ENCODE results near the gene PTPRM.

PTPRM gene

DNA sequence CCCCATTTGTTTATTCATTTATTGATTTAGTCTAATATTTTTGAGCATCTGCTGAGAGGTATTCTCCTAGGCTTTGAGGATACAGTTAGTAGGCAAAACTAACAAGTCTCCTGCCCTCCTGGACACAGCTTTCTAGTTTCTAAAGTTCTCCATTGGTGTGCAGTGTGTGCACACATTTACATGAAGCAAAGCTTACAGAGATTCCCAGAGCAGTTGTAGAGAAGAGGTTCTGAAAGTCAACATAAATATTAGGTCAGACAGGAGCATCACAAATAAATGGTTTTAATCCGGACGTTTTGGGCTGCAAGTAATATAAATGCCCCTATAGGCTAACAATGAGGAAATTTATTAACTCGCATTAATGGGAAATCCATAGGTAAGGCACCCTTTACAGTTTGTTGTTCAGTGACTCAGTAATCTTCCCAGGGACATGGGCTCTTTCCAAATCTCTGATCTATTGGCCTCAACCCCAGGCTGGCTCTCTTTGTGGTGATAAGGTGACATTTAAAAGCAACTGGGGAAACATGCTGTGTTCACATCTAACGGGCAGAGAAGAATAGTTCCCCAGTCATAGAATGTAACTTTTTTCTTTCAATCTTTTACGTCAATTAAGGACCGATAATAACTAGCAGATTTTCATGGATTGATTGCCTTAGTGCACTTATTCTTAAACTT lies 407.2 kb downstream of the PTPRM start:
- FAIRE-seq = no peak
- no peak for DNase-seq (ENCODE audit: insufficient read length, low spot score)
- TF ChIP-seq POLR2A (IDR thresholded peaks at IDR 0.05; ENCODE audit: low read depth, low read length) = no peak

DNA sequence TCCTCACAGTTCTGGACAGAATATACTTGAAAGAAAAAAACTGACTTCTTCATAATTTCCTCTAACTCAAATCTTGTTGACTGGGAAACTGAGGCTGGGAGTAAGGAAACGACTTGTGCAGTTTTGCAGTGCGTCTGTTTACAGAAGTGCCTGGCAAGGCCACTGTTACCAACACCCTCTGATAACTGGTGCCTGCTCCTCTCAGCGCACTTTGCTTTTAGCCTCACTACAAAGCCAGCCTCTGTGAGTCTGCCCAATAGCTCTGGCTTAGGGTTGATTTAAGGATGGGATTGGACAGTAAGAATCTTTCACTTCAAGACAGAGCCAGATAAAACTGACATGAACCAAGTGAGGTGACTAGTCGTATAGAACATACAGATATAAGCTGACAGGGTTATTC lies 410.8 kb downstream of the PTPRM start:
- no peak for DNase-seq (ENCODE audit: insufficient read length, low spot score)
- TF ChIP-seq POLR2A (IDR thresholded peaks at IDR 0.05; ENCODE audit: low read depth, low read length) = no peak
- no peak for FAIRE-seq

DNA sequence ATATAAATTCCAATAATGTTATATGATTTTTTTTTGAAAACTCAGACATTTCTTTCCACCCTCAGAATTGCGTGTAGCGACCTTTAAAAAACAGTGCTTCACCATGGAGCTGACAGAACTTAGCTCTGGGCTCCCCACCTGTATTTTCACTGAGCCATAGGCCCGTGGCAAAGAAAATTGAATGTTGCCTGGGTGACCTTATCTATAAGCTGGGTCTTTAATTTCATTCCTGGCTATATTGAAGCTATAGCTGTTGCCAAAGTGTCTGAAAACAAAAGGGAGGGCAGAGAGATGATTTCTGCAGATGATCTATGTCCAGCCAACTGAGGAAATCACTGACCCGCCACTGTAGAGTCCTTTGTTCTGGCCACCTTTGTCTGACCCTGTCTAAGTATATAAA lies 411.7 kb downstream of the PTPRM start:
- TF ChIP-seq POLR2A (IDR thresholded peaks at IDR 0.05; ENCODE audit: low read depth, low read length) = no peak
- FAIRE-seq (no peak), DNase-seq (ENCODE audit: insufficient read length, low spot score) (no peak)

DNA sequence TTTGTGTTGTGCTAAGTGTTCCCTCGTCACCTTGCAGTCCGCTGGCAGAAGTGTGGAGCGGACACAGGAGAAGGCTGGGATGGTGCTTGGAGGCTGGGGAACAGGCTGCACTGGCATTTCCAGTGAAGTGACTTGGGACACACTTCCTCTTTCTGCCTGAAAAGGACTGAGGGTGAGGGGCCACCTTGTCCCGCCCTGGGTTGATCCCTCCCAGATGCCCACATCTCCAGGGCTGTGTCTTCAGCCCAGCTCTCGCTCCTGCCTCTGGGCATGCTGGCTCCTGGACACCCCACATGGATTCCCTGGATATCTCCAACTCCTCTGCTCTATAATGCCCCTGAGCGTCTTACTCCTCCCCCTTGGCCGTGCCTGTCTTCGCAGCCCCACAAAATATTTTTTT lies 412.6 kb downstream of the PTPRM start:
- FAIRE-seq (no peak), DNase-seq (ENCODE audit: insufficient read length, low spot score) (no peak)
- no peak for TF ChIP-seq POLR2A (IDR thresholded peaks at IDR 0.05; ENCODE audit: low read depth, low read length)

DNA sequence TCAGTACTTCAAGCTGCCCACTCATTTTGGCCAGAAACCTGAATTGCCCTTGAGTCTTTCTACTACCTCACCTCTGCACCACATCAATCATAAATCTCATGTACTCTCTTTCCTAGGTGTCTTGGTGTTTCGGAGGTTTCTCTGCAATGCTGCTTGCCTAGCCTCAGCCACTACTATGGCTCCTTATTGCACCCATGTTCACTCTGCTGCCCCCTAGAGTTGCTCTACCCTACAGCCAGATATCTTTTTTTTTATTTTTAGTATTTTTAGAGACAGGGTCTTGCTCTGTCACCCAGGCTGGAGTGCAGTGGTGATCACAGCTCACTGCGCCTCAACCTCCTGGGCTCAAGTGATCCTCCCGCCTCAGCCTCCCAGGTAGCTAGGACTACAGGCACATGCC lies 413.0 kb downstream of the PTPRM start:
- DNase-seq (ENCODE audit: insufficient read length, low spot score) (no peak), FAIRE-seq (no peak)
- TF ChIP-seq POLR2A (IDR thresholded peaks at IDR 0.05; ENCODE audit: low read depth, low read length) = no peak

DNA sequence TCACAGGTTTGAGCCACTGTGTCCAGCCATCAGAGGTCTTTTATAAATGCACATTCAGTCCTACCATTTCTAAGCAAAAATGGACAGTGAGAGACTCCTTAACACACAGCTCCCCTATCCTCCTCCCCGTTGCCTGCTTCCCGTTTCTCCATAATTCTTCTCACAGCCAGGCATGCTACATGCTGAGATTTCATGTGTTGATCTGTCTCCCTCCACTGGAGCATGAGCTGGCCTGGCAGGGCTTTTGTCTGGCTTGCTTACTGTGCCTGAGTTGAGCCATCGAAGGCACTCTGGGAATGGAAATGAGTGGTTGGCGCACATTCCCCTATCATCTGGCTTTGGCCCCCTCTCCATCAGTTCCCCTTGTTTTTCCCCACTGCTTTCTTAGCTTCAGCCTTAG lies 413.5 kb downstream of the PTPRM start:
- DNase-seq (ENCODE audit: insufficient read length, low spot score) = no peak
- no peak for FAIRE-seq
- TF ChIP-seq POLR2A (IDR thresholded peaks at IDR 0.05; ENCODE audit: low read depth, low read length) = no peak

DNA sequence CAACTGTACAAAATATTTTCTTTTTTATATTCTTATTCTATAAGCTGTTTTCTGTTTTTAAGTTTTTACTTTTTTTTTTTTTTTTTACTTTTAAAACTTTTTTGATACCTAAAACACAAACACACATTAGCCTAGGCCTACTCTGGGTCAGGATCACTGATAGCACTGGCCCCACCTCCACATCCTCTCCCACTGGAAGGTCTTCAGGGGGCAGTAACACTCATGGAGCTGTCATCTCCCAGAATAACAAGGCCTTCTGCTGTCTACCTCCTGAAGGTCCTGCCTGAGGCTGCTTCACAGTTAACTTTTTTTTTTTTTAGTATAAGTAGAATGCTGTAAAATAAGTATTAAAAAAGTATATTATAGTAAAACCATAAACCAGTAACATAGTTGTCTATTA lies 415.1 kb downstream of the PTPRM start:
- no peak for TF ChIP-seq POLR2A (IDR thresholded peaks at IDR 0.05; ENCODE audit: low read depth, low read length)
- DNase-seq (ENCODE audit: insufficient read length, low spot score) = no peak
- FAIRE-seq = no peak

DNA sequence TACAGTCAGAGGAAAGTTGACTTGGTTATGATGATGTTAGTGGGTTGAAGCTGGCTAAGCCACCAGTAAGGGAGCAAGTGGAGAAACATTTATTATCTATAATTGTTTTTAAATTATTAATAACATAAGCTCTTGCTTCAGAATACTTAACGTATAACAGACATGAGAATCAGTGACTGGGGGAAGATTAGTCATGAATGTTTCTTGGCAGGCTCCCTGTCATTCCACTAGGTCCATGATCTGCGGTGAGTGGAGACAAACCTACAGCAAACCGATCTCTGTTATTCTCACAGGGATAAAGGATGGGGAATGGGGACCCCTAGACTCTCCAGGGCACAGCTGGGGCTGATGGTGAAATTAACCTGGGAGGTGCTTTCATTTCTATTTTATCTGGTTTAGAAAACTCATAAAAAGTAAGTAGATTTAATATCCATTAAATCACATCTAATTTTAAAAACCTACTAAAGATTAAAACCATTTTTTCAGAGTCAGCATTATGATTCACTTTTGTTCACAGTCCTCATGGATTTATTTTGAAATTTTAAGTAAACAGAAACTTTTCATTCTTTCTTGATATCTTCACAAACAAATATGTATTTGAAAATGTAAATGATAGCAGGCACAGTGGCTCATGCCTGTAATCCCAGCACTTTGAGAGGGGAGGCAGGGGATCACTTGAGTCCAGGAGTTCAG lies 420.3 kb downstream of the PTPRM start:
- TF ChIP-seq POLR2A (IDR thresholded peaks at IDR 0.05; ENCODE audit: low read depth, low read length) = no peak
- FAIRE-seq (peak; percentile 11), DNase-seq (ENCODE audit: insufficient read length, low spot score) (no peak)

DNA sequence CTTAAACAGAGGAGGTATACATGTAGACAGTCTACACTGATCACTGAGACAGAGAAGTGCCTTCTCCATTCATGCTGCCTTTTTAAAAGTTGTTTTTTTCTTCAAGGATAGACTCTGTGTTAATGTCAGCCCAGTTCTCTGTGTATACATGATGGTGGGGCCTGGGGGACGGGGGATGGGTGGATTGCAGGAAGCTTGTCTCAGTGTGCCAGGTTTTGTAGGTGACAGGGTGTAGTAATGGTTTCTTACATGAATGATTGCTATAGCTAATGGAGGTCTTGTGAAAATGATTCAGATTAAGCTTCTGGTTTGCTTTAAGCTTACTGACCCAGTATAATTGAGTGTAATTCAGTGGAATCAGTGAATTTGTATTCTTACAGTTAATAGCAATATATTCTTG lies 423.6 kb downstream of the PTPRM start:
- TF ChIP-seq POLR2A (IDR thresholded peaks at IDR 0.05; ENCODE audit: low read depth, low read length) = no peak
- FAIRE-seq = no peak
- DNase-seq (ENCODE audit: insufficient read length, low spot score) = no peak

DNA sequence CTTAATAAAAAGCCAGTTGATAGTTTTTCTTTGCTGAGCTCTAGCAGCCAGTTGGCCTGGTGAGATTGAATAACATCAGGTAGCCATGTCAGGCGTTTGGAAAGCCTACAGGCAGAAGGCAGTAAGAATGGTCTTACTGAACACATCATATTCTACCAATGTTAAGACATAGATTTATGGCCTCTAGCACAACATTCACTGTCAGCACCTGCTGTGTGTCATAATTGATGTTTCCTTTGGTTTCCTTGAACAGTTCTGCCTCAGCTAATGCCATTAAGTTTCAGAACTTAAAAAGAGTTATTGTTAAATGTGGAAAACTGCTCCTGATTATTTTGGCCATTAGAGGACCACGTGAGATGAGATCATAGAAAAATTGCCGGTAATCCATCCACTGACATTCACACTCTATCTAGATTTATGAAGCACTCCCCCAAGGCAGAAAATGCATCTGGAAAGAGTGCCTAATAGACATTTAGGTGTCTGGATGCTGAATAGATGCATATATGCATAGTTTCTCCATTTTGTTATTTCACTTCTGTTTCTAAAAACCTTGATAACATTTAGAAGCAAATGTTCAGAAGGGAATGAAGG lies 434.7 kb downstream of the PTPRM start:
- FAIRE-seq = no peak
- no peak for TF ChIP-seq POLR2A (IDR thresholded peaks at IDR 0.05; ENCODE audit: low read depth, low read length)
- DNase-seq (ENCODE audit: insufficient read length, low spot score) = no peak

DNA sequence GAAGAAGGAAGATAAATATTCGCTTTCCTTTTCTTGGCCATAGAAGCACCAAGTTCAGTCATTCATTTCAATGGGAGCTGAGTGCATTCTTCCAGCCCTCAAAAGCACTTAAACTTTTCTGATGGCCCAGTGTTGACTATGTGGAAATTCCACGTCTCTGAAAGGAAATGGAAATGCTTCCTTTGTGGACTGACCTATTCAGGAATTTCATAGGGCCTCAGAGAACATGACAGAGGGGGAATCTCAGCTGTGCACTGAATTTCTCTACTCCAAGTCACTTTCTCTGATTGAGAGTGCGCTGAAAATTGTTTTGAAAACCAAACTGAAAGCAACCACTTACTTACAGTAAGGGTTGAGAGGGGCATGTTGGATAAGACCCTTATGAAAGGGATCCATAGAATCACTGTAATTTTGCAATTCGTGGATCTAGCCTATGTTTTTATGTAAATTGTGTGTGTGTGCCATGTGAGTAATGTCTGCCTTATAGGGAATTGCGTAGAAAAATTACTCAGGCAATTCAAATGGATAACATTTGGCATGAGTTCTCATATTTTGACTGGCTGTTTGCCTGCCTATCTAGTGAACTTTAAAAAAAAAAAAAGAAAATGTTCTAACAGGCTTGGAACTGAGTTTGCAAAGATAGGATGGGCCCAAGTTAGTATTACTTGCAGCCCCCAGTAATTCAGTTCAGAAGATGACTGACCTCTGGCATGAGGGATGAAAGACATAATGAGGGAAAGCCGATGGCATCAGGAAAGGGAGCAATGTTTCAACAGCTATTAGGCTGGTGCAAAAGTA lies 437.0 kb downstream of the PTPRM start:
- DNase-seq (ENCODE audit: insufficient read length, low spot score) (no peak), FAIRE-seq (no peak)
- TF ChIP-seq POLR2A (IDR thresholded peaks at IDR 0.05; ENCODE audit: low read depth, low read length) = no peak

DNA sequence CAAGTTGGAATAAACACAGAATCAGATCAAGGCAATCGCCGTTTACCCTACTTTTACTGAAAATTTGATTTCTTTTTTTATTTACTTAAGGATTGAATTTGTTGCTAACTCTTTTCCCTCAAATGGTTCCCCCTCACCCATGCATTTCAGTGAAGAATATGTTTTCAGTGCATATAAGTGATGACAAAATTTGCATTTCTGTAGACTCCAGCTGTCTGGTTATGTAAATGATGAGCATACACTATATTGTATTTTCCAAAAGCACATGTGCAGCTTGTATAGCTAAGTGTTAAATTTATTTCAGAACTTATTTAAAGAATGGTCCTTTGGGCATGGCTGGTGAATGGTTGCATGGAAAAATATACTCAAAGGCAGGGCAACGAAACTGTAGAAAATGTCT lies 437.7 kb downstream of the PTPRM start:
- FAIRE-seq = no peak

DNA sequence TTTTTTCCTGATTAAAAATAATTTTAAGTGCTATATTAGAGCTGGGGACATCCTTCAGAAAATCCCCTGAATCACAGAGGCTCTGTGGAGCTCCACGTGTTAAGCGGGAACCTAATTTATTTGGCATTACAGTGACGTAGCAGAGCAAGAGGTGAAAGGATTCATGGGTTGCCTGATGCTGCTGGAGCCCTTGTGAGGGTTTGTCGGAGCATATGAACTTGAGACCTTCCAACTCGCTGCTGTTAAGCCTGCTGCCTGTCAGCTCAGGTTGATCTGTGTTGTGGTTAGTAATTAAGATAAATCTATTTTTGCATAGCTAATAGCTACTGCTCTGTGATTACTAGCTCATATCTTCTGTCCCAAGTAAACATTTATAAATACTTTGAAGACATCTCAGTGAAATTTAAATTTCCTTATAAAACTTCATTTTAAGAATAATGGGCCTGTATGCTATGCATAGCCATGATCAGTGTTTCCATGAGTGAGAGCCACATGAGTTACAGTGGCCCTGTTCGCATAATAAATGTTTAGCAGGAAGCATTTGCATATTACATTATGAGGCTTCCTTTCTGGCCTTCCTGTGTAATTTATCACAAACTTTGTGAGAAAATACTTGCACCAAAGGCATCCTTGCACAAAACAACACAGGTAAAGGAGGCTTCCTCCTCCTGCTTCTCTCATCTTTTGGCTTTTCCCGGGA lies 438.9 kb downstream of the PTPRM start:
- FAIRE-seq (no peak), DNase-seq (ENCODE audit: insufficient read length, low spot score) (no peak)
- TF ChIP-seq POLR2A (IDR thresholded peaks at IDR 0.05; ENCODE audit: low read depth, low read length) = no peak

More for the DNA sequence above, 437.7 kb downstream of the PTPRM start:
- no peak for TF ChIP-seq POLR2A (IDR thresholded peaks at IDR 0.05; ENCODE audit: low read depth, low read length)
- DNase-seq (ENCODE audit: insufficient read length, low spot score) = no peak

DNA sequence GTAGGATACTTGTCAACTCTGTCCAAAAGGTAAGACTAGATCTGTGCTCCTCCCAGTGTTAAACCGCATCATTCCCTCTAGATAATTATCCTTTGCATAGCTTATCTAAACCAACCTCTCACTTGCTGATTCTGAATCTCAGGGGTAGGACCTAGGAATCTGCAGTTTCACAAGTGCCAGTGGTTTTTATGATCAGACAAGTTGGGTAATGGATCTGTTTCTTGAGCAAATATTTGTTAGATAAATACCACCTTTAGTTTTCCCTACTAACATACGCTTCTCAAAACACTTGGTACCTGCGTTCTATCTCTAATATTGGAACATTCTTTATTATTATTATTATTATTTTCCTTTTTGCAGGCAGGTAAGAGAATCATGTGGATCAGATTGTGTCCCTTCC lies 439.9 kb downstream of the PTPRM start:
- no peak for TF ChIP-seq POLR2A (IDR thresholded peaks at IDR 0.05; ENCODE audit: low read depth, low read length)
- DNase-seq (ENCODE audit: insufficient read length, low spot score) = no peak
- FAIRE-seq = no peak
